Tibial nerve (tissue), 4 donors: ENCODE measurements around the gene SELENON.

Source experiments
- EP300 ChIP-seq, 2 donors: sonication (generic); formaldehyde crosslinking; IDR thresholded peaks; one replicate each; pipeline ENCODE4 v1.6.1; 2017; ENCODE audit warnings: antibody characterized with exemption in 2 of 2, mild to moderate bottlenecking in 1 of 2
- POLR2A ChIP-seq, 2 donors: fragments of 450-650 bp; IDR thresholded peaks; one replicate each; pipeline ENCODE4 v1.6.1; 2017; ENCODE audit warnings: antibody characterized with exemption in 2 of 2, mild to moderate bottlenecking in 2 of 2, moderate library complexity in 2 of 2
- TF ChIP-seq, protein P1 (sequence below), 5 experiments: fragments of 200-600 bp in 3 of 5; fragments of 450-650 bp in 2 of 5; sonication (generic) in 3 of 5; IDR thresholded peaks; one replicate each; pipeline ENCODE4 v1.5.1; 2016 to 2019; ENCODE audit warnings: antibody characterized with exemption in 5 of 5, mild to moderate bottlenecking in 3 of 5, moderate library complexity in 2 of 5

DNA sequence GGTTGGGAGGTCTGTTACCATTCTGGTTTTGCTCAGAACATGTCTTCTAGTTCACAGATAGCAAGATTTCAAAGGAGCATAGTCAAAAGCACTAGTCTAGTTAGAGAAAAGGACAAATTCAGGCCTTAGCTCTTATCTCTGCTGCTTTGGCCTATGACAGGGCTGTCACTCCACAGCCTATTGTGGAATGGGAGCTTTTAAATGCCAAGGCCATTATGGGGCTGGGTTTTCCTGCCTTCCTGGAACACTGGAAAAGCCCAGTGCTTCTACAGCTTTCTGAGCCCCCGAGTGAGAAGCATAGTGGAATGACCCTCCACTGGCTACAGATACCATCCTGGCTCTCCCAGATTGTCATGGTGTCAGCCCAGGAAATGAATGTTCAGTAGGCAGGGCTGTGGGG, 29.1 kb downstream of the SELENON start:
- TF ChIP-seq, protein P1, sequence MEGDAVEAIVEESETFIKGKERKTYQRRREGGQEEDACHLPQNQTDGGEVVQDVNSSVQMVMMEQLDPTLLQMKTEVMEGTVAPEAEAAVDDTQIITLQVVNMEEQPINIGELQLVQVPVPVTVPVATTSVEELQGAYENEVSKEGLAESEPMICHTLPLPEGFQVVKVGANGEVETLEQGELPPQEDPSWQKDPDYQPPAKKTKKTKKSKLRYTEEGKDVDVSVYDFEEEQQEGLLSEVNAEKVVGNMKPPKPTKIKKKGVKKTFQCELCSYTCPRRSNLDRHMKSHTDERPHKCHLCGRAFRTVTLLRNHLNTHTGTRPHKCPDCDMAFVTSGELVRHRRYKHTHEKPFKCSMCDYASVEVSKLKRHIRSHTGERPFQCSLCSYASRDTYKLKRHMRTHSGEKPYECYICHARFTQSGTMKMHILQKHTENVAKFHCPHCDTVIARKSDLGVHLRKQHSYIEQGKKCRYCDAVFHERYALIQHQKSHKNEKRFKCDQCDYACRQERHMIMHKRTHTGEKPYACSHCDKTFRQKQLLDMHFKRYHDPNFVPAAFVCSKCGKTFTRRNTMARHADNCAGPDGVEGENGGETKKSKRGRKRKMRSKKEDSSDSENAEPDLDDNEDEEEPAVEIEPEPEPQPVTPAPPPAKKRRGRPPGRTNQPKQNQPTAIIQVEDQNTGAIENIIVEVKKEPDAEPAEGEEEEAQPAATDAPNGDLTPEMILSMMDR (IDR thresholded peaks at IDR 0.05): no peak
- TF ChIP-seq POLR2A (IDR thresholded peaks at IDR 0.05): no peak
- TF ChIP-seq EP300 (IDR thresholded peaks at IDR 0.05): no peak
